Sciatic nerve (tissue), 2 donors: Measurements from ENCODE around the gene PKDREJ. TPM values are rescaled to one million over a fixed set of nuclear protein-coding genes. Genes with fewer than 3 reads are reported as not detected.
"Not testable (repeated sequence)": the region's sequence is repeated elsewhere in the genome, so short reads cannot be mapped to it uniquely, and the experiment has no call there.

ENCODE experiments used
- ATAC-seq: fragments of 200-7000 bp; cut with Tn5 transposase; one replicate; pipeline ENCODE4 v1.9.1; 2020; ENCODE audit warnings: mild to moderate bottlenecking, moderate library complexity
- DNase-seq: peaks from one replicate; pipeline ENCODE4 v3.0.0-alpha.2; 2020; ENCODE audit warnings: low spot score
- intact Hi-C: fragments of 100-400 bp; cut with DNase I; formaldehyde crosslinking; loops from one replicate; pipeline ENCODE4 v1.14.2; 2022
- total RNA-seq: library from RNA; stranded (reverse); fragmentation: NEBNext Ultra II Directional; extraction: Animal tissue kit (Norgen Biotek cat#: 25700); gene quantifications from one replicate; pipeline ENCODE4 v1.2.1, GENCODE V29; 2021
- donor health status: DM: no; HTN: no; CAD: no.
- donor health status: DM: no; HTN: no; CAD: no.

PKDREJ gene
- total RNA-seq, 1 donor from 2014 or later = 0.18 TPM

DNA sequence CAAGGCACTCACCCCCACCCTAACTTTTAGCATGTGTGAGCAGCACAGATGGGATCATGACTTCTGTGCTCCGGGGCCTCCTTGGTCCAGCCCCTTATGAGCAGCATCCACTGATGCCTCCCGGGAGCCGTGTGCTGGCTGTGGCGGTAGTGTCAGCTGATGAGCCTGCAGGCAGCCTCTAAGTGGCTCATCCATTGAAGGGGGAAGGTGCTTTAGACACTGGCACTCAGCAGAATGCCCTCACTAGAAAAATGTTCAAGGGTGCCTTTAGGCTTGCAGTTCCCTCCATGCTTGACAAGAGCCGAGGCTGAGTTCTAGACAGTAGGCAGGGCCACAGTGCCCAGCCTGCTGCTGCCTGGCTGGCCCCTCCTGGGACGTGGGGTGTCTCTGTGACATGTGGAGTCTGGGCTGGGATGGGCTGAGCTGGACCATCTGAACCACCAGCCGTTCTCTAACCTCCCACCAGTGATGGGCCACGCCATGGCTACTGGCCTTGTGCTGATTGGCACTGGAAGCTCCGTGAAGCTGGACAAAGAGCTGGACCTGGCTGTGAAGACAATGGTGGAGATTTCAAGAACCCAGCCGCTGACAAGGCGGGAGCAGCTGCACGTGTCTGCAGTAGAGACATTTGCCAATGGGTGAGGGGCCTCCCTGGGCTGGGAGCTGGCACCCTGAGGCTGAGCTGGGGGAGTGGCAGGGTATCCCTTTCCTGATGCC, 10.4 kb upstream of the PKDREJ start:
- DNase-seq (no peak), ATAC-seq (no peak)
- intact Hi-C loops = no loop called here

DNA sequence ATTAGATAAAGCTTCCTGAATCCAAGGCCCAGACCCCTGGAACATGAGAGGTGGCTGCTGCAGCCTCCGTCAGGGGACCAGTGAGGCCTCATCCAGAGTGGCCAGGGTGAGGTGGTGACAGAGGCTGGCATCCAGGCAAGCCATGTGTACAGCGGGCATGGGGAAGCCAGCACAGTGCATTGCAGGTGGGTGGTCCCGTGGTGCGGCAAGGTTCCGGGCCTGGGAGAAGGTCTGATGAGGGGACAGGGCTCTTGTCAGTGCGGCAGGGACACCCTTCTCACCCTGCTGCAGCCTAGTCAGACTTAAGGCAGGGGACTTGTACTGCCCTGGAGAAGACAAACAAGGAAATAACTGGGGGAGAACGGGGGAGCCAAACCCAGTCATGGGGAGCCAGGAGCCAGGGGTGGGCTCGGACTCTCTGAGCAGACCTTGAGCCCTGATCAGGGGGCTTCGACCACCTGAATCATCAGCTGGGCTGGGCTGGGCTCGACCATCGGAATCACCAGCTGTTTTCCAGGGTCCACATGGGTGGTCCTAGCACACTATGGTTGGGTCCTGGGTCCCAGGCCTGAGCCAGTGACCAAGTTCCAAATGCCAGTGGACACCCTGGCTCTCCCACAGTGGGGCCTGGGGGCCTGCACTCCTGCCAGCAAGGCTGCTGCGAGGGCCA, 9.8 kb upstream of the PKDREJ start:
- DNase-seq (no peak), ATAC-seq (no peak)
- intact Hi-C loops = no loop called here

DNA sequence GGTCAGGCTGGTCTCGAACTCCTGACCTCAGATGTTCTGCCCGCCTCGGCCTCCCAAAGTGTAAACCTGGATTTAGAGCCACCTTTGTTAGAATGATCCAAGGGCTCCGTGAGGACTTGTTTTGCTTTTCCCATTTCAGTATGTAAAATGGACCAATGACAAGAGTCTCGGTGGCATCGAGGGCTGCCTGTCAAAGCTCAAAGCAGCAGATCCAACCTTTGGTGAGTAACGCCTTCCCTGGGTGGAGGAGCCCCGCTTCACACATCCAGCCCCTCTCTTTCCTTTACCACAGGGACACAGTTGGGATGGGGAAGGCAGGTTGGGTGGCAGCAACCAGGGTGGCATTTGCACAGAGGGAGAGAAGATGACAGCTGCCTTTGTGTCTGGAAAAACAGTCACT, 9.1 kb upstream of the PKDREJ start:
- ATAC-seq (no peak), DNase-seq (no peak)
- intact Hi-C loops = no loop called here

DNA sequence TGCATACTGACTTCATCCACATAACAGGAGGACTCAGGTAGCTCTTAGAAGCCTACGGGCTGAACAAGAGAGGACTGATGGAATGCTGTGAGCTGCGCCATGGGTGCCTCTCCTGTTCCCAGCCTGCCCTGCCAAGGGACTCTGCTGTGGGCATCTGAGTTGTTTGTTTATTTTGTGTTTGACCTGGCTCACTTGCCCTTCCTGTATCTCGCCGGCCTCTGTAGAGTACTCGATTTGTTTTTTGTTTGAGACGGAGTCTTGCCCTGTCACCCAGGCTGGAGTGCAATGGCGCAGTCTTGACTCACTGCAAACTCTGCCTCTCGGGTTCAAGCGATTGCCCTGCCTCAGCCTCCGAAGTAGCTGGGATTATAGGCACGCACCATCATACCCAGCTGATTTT, 6.4 kb upstream of the PKDREJ start:
- ATAC-seq = no peak
- intact Hi-C loops = no loop called here
- DNase-seq = peak; percentile 30

DNA sequence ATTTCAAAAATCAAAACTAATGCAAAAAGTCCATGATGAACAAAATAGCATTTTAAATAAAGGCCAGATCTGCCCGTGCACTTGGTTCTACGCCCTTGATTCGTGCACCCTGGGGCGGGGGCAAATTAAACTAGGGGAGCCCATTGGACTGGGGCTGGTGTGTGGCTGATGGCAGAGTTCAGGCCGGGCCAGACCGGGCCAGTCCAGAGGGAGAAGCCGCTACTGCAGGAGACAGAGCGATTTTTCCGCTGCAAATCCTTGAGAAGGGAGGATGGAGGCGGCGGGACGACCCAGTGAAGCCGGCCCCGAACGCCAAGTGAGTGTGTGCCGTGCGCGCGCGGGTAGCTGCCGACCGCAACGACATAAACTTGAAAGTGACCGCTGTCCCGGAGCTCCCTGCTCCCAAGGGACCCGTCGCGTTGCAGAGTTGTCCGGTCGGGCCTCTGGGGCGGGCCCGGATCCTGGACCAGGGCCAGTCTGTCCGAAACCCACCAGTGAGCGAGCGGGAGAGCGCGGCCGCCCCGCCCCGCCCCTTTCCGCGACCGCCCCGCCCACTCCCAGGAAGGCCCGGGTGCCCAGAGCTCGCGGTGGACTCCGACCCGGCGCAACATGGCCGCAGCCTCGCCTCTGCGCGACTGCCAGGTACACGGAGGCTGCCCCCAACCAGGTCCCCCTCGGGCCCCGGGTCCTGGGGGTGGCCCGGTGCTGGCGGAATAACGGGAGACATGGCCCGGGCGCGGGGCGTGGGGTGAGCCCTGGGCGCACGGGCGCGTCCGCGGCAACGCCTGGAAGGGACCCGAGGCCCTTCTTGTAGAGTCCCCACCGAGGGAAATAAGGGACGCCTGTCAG, 4.5 kb upstream of the PKDREJ start, which contains the start of gene TTC38:
Gene TTC38 (plus strand): TSS at position 578 of the 849 bp plus-strand sequence. CDS start 32 bp downstream, at position 610.
- ATAC-seq (peak; percentile 98), DNase-seq (peak; percentile 94)
- intact Hi-C loops = no loop called here

DNA sequence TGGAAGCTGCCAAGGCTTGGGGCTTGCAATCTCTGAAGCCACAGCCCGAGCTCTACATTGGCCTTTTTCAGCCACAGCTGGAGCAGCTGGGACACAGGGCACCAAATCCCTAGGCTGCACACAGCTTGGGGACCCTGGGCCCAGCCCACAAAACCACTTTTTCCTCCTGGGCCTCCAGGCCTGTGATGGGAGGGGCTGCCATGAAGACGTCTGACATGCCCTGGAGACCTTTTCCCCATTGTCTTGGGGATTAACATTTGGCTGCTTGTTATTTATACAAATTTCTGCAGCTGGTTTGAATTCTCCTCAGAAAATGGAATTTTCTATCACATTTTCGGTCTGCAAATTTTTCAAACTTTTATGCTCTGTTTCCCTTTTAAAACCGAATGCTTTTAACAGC, 2.5 kb upstream of the PKDREJ start:
- ATAC-seq, intact Hi-C loops, DNase-seq: not testable (repeated sequence)

DNA sequence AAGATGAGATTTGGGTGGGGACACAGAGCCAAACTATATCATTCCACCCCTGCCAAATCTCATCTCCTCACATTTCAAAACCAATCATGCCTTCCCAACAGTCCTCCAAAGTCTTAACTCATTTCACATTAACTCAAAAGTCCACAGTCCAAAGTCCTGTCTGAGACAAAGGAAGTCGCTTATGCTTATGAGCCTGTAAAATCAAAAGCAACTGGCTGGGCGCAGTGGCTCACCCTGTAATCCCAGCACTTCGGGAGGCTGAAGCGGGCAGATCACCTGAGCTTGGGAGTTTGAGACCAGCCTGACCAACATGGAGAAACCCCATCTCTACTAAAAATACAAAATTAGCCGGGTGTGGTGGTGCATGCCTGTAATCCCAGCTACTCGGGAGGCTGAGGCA, 1.4 kb upstream of the PKDREJ start:
- DNase-seq, intact Hi-C loops, ATAC-seq: not testable (repeated sequence)

DNA sequence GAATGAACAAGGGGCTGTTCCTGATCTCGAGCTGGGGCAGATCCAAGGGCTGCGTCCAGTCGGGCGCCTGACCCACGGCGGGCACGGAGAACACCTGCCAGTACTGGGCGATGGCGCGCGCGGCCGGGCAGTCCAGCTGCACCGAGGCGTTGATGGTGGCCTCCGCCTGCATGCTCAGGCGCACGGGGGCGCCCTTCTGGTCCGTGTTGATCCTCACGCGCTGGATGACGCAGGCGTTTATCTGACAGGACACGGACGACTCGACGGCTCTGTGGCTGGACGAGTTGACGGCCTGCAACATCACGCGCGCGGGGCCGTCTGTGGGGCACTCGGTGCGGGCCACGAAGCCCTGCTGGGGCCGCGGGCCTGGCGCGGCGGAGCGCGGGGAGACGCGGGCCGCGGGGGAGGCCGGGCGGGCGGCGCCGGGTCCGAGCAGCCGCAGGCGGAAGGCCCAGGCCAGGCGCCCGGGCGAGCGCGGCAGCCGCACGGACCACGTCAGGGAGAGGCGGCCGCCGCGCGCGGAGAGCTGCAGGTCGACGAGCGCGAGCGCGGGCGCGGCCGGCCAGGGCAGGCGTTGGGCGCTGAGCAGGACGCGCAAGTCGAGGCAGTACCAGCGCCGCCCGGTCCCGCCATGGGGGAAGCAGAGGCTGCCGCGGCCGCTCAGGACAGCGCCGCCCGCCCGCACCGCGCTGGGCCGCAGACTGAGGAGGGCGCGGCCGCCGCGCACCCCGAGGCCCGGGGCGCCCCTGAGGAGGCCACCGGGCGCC, 511 bp downstream of the PKDREJ start:
- intact Hi-C loops = no loop called here
- ATAC-seq = peak; percentile 77
- peak; percentile 77 for DNase-seq

DNA sequence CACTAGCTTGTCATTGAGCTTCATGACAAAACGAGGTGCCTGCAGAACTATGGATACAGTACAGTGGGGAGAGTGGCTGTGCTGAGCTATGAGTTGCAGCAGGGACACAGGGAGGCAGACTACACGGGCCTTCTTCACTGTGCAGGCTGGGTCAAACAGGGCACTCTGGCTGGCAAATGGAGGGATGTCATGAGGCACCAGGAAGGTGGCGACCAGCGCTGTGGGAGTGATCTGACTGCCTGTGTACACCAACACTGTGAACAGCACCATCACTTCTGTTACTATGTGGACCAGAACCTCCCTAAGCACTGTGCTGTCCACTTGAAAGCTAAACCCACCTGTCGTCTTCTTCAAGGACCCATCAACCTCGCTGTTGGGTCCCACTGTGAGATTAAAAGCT, 3.1 kb downstream of the PKDREJ start:
- no peak for ATAC-seq
- intact Hi-C loops = no loop called here
- DNase-seq = no peak

DNA sequence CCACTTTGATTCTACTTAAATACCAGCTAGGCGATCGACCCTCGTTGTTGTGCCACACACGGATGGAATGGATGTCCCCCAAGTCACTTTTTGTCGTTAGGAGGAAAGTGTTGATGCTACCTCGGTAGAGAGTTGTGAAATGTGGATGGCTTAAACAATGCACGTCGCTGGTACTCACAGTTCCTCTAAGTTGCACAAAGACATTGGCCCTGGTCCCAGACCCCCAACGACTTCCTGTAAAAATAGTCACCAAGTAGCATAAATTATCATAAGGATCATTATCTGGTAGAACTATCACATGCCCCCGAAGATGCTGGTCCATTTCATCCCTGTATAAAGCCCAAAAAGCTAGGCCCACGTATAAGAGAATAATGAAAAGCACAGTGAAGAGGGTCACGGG, 3.8 kb downstream of the PKDREJ start:
- ATAC-seq (no peak), DNase-seq (no peak)
- intact Hi-C loops = no loop called here

DNA sequence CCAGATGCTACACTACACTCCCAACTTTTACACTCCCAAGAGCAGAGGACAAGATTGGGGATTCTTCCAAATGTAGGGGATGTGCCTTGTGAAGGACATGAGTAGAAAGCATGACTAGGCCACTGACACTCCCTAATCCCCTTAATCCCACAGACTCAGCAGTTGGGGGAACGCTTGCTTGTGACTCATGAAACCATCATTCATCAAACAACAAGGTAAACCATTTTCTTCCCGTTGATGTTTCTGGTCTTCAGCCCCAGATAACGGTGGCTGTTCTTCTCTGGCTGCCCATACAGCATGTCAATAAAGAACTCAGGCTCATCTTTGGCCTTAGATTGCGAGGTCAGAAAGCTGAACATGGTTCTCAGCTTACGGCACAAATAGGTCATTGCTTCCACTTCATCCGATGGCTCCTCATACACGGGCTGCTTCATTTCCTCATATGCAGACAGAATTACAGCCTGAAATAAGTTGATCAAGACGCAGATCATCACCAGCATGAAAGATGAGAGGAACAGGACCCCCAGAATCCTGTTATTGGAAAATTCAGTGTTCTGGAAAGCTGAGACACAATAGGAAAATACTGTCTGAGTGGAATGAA, 6.7 kb downstream of the PKDREJ start:
- ATAC-seq = no peak
- no peak for DNase-seq
- intact Hi-C loops = no loop called here

DNA sequence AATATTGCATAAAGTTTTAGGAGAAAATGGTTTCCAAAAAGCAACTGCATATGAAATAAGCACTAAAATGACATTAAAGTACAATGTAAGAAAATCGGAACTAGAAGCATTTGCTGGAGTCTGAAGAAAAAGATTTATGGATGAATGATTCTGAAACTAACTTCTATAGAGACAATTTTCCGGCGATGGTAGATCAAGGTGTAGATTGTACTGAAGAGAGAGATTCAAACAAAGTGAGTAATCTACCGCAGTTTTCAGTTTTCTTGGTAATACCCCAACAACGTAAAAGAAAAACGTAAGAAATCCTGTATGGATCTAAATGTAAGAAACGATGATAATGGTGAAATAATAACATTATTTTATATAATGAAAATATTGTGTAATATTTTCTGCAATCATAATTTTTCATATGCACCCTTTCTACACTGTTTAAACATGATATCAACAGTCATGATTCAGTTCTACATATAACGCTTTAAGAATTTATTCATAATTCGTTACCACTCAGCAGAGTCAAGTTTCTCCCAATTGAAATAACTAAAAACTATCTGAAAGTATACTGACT, 11.2 kb downstream of the PKDREJ start:
- no peak for DNase-seq
- intact Hi-C loops = no loop called here
- no peak for ATAC-seq

DNA sequence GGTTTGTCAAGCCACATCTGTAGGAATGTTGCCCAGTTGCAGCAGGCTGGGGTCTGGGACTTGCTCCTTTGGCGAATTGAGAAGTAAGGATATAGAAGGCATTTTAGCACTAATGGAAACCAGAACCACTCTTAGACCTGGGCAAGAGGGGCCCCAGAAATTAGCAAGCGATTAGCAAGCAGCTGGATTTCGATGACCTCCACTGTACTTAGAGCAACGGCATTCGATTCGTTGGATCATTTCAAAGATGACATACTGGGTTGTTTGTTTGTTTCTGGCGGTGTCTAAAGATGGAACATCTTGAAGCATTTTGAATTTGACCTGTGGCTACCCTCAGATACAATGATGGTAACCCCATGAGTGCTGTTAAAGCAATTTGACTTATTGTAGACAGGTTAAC, 11.9 kb downstream of the PKDREJ start:
- no peak for ATAC-seq
- no peak for DNase-seq
- intact Hi-C loops = no loop called here

DNA sequence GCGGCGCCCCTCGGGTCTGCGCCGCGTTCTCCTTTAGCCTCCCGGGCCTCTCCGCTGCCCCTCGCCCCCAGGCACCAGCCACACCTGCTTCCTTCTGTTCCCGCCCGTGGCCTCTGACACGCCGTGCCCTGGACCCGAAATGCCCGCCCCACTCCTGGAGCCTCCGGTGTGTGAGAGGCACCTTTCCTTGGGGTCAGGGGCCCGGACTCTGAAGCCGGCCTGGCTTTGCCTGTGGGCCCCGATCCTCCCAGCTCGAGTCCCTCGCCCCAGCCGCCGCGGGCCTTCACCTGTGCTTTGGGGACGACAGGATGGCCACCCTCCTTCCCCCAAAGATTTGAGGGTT, 12.4 kb downstream of the PKDREJ start:
- ATAC-seq = peak; percentile 16
- intact Hi-C loops = no loop called here
- peak; percentile 65 for DNase-seq

DNA sequence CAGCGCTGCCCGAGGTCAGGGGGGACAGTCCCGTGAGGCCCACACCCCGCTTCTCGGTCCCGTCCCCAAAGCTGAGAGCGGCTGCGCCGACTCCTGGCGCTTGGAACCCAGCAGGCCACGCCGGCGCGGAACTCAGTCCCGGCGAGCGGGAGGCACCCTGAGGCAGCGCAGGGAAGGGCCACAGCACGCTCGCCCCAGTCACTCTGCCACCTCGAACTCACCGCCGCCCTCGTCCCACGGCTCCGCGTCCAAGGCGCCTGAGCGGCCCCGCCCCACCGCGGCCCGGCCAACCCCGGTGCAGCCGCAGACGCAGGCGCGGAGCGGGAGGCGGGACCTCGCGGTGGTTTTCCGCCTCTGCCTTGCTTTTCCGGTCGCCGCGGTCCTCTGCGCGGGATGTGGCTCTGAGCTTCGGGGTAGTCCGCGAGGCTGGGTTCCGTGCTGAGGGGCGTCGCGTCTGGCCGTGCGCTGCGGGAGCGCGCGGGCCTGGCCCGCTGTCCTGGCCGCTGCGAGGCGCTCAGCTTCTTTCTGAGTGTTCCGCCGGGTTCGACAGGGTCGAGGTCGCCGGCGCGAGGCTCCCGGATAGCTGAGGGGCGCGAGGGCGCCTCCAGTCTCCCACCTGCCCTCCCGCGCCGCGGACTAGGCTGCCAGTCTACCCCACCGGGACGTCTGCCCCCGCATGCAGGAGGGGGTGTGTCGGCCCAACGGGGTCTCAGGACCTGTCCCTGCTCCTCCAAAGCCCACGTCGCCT, 12.9 kb downstream of the PKDREJ start, which contains the start of gene CDPF1:
Gene CDPF1 (minus strand): TSS at position 259 of the 748 bp plus-strand sequence. CDS start 2,009 bp downstream, outside the sequence.
- ATAC-seq = peak; percentile 95
- intact Hi-C loops = no loop called here
- DNase-seq = peak; percentile 95

DNA sequence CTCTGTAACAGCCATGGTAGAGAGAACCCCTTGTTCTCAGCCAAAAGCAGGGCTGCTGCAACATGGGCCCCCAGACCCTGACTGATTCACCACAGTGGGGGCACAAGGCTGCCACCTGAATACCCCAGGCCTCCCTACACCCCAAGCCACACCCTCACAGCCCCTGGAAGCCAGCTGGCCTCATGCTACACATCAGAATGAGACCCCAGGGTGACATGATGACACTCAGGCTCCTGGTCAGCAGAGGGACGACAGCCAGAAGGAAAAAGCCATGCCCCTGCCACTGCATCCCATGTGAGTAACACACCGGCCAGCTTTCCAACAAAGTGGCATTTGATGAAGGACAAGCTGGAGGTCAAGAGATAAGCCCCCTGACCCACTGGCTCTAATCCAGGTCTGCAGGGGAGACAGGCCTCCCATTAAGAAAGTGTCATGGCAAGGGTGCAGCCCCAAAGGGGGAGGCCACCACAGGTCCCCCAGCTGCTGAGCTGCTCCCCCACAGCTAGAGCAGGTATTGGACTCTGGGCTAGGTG, 15.6 kb downstream of the PKDREJ start:
- intact Hi-C loops = no loop called here
- no peak for DNase-seq
- ATAC-seq = no peak

DNA sequence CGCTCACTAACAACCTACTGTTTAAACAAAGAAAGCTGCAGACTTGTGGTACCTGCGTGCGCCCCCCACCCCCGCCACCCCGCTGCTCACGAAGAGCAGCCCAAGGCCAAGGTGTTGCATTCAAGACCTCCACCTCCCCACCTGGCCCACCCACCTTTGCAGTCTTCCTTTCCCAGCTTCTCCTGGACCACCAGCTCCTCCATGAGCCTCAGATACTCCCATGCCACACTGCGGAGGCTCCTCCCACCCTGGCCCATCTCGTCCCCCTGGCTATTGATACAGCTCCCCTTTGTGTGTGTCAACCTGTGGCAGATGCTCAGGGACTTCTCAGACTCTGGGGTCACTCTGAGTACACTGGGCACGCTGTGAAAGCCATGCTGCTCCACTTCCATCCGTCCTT, 17.0 kb downstream of the PKDREJ start:
- DNase-seq = no peak

More for the DNA sequence above, 17.0 kb downstream of the PKDREJ start:
- ATAC-seq = no peak
- intact Hi-C loops = no loop called here
